GM13976 (cell line): ENCODE measurements around the gene PIK3R1.

ENCODE experiments used
- DNase-seq: peaks from one replicate; pipeline ENCODE4 v3.0.0; 2012; ENCODE audit warnings: low spot score
- in situ Hi-C: fragments of 300-500 bp; cut with MboI; formaldehyde crosslinking; loops from one replicate; pipeline ENCODE4 v1.12.0; 2022; ENCODE audit warnings: low sequenced_read_pairs, mixed read lengths, inconsistent platforms; ENCODE audit not compliant: unreplicated experiment
- TF ChIP-seq, protein P1 (sequence below): IDR thresholded peaks from 2 replicates; pipeline ENCODE4 v1.5.1; 2012; ENCODE audit warnings: borderline replicate concordance, mild to moderate bottlenecking; ENCODE audit not compliant: insufficient read depth; ENCODE audit errors: extremely low read depth, missing control alignments, control extremely low read depth

Gene PIK3R1

DNA sequence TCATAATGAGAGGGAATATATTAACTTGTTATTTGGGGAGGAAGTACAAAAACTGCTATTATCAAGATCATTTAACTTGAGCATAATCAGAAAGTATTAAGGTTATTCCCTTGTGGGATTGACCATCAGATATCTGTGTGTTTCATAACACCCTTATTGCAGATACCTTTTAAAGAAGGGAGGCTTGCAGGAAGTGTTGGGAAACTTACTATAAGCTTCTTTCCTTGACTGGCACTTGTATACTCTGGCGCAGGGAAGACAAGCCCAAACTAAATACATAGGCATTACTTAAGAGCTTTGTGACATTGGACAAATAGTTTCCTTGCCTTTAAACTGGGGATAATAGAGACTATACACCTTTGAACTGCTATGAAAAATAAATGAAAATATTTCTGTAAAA, 50.9 kb downstream of the PIK3R1 start:
- in situ Hi-C loops = no loop called here
- no peak for DNase-seq
- TF ChIP-seq, protein P1, sequence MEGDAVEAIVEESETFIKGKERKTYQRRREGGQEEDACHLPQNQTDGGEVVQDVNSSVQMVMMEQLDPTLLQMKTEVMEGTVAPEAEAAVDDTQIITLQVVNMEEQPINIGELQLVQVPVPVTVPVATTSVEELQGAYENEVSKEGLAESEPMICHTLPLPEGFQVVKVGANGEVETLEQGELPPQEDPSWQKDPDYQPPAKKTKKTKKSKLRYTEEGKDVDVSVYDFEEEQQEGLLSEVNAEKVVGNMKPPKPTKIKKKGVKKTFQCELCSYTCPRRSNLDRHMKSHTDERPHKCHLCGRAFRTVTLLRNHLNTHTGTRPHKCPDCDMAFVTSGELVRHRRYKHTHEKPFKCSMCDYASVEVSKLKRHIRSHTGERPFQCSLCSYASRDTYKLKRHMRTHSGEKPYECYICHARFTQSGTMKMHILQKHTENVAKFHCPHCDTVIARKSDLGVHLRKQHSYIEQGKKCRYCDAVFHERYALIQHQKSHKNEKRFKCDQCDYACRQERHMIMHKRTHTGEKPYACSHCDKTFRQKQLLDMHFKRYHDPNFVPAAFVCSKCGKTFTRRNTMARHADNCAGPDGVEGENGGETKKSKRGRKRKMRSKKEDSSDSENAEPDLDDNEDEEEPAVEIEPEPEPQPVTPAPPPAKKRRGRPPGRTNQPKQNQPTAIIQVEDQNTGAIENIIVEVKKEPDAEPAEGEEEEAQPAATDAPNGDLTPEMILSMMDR = no peak

DNA sequence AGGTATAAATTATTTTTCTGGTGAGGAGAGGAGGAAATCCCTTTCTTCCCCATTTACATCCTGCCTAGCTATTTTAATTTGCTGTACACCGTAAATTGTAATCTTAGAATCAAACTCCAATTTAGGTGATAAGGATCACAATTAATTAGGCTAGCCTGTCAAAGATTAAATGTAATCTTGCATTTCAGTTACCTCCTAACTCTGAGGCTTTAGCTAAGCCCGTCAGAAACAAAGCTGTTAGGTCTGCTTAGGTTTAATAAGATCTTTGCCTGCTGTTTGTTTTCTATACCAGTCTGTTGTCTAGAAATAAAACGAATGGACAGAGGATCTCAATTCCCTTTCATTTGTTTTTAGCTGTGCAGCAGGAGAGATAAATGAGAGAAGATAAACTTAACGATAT, 51.5 kb downstream of the PIK3R1 start:
- TF ChIP-seq, protein P1 = no peak
- no peak for DNase-seq
- in situ Hi-C loops = no loop called here

DNA sequence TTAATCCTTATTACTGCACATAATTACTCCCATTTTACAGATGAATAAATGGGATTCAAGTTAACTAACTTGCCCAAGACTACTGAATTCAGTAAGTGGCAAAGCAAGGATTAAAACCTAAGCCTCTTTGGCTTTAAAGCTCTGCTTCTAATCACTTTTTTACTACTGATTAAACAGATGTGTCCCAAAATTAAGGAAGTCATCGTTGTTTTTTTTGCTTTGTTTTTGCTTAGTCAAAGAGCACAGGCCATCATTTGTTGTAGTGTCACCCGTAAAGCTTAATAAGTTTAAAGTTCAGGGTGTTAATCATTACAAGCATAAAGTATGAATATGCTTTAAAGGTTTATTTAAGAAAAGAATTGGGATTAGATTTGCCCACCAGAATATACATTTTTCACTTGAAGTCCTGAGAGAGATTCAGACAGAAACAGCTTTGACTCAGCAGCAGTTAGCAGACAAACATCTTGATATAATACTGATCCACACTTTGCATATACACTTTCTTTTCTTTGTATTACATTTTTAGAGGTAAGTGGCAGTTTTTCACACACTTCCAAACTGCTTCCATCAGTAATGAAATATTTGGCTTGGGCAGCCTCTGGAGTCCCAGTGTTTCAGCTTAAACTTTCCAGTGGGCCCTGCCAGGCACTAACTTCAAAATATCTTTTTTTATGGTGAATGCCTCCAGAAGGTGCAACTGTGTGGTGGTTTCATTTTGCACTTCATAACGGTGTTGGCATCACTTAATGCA, 52.7 kb downstream of the PIK3R1 start:
- in situ Hi-C loops = no loop called here
- DNase-seq = no peak
- TF ChIP-seq, protein P1 = no peak

DNA sequence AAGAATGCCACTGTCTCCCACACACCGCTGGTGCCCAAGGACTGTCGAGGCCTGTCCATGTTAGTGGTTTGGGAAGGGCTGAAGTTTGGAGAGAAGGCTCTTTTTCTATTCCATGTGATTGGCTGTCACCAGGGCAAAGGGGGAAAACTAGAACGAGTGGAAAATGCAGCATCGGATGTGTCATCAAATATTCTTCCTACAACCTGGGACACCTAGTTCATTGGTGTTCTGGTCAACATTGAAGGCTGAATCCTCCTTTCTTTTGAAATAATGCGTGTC, 53.2 kb downstream of the PIK3R1 start:
- no peak for DNase-seq
- in situ Hi-C loops = no loop called here
- TF ChIP-seq, protein P1 = no peak

DNA sequence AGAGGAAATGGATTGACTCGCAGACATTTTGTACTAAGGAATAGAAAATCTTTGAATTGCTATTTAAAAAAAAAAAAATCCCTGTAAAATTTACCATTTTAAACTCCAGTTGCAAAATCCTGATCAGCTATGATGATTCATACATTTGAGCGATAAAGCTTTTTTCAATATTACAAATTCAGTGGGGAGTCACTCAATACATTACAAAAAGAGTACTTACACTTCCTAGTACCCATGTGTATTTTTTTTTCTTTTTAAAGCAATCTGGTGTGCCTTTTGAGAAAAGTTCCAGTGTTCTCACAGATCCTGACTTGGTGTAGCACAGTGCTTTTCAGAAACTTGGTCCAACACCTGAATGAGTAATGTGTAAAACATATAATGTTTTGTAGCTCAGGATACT, 54.3 kb downstream of the PIK3R1 start:
- in situ Hi-C loops = no loop called here
- DNase-seq = no peak
- TF ChIP-seq, protein P1 = no peak

DNA sequence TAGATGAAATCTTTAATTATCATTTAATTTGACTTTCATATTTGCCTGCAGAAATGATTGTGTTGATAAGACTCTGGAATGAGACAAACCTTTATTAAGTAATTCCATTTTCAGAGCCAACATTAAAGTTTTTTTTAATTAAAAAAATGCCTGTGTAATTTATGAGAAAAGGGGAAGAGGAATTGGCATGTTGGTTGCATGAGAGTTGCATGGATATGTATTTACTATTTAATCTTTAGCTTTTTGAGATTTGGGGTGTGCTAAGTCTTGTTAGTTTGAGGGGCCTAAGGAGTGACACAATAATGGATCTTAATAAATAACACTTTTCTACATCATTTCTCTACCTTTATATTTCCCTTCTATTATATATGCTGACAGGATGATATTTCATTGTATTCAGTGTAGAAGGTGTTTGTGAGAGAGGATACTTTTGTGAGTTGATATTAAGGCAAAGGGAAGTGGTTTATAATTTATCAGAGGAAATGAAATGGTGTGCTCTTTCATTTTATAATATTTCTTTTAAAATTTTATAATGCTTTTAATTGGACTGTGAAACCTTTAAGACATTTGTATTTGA, 54.9 kb downstream of the PIK3R1 start:
- TF ChIP-seq, protein P1 = no peak
- no peak for DNase-seq
- in situ Hi-C loops = no loop called here
